ENCODE results near the gene SPCS3.
"Not testable (repeated sequence)": the region's sequence is repeated elsewhere in the genome, so short reads cannot be mapped to it uniquely, and the experiment has no call there.

The SPCS3 gene

DNA sequence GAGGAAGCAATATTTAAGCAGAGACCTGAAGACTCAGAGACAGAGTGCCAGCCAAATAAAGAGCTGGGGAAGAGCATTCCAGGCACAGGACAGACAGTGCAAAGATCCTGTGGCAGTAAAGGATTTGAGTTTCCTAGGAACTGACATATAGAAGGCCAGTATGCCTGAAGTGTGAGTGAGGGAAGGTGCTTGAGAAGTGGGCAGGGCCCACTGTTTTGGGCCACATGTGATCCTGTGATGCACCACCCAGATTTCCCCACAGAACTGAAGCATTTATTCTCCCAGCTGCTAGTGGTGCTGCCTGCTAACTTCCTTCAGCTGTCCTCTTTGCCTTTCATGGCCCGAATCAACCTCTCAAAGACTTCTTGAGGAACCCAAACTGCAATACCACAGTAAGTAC lies 26.8 kb upstream of the SPCS3 start:
- ATAC-seq (ENCODE audit: low read depth), result no peak
- Mint-ChIP-seq H3K27me3 (peaks cover 3% of the 10 kb centered on the region), H3K9me3 (no peaks in the 10 kb centered on the region), H3K27ac (no peak overlapping the region), H3K4me3 (no peak overlapping the region), H3K4me1 (no peaks in the 10 kb centered on the region), H3K36me3 (no peaks in the 10 kb centered on the region)
- DNase-seq (ENCODE audit: low spot score in 2 of 2), result no peak

GRCh38 chr4:176293660-176294059 lies 26.1 kb upstream of the SPCS3 start:
- Mint-ChIP-seq H3K9me3 (no peaks in the 10 kb centered on the region), H3K36me3 (no peaks in the 10 kb centered on the region), H3K27me3 (peaks cover 3% of the 10 kb centered on the region), H3K27ac (no peak overlapping the region), H3K4me1 (no peaks in the 10 kb centered on the region), H3K4me3 (no peak overlapping the region)
- no peak for DNase-seq (ENCODE audit: low spot score in 2 of 2)
- ATAC-seq (ENCODE audit: low read depth), result no peak

- H3K4me1 Mint-ChIP-seq; ATAC-seq (ENCODE audit: low read depth); DNase-seq (ENCODE audit: low spot score in 2 of 2); H3K27me3 Mint-ChIP-seq; H3K36me3 Mint-ChIP-seq; H3K27ac Mint-ChIP-seq; H3K9me3 Mint-ChIP-seq; H3K4me3 Mint-ChIP-seq: not testable (repeated sequence)
Observed at GRCh38 chr4:176295907-176296306, 23.9 kb upstream of the SPCS3 start.

- H3K9me3 Mint-ChIP-seq, result no peaks in the 10 kb centered on the region
- no peak for DNase-seq (ENCODE audit: low spot score in 2 of 2)
- H3K4me1 Mint-ChIP-seq, result no peaks in the 10 kb centered on the region
- H3K27me3 Mint-ChIP-seq, result peaks cover 5% of the 10 kb centered on the region
- no peak overlapping the region for H3K4me3 Mint-ChIP-seq
- H3K36me3 Mint-ChIP-seq, result no peaks in the 10 kb centered on the region
- no peak for ATAC-seq (ENCODE audit: low read depth)
- no peak overlapping the region for H3K27ac Mint-ChIP-seq
Observed at GRCh38 chr4:176298664-176299063, 21.1 kb upstream of the SPCS3 start.

DNA sequence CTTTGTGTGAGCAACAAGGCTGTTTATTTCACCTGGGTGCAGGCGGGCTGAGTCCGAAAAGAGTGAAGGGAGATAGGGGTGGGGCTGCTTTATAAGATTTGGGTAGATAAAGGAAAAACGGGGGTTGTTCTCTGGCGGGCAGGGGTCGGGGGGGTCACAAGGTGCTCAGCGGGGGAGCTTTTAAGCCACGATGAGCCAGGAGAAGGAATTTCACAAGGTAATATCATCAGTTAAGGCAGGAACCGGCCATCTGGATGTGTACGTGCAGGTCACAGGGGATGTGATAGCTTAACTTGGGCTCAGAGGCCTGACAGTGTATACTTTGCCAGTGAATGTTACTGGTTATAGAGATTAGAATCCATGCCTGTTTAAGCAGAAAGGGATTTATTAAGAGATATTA lies 19.7 kb upstream of the SPCS3 start:
- no peak for DNase-seq (ENCODE audit: low spot score in 2 of 2)
- no peak for ATAC-seq (ENCODE audit: low read depth)
- no peaks in the 10 kb centered on the region for H3K4me1 Mint-ChIP-seq
- H3K9me3 Mint-ChIP-seq, result no peaks in the 10 kb centered on the region
- H3K36me3 Mint-ChIP-seq, result no peaks in the 10 kb centered on the region
- H3K27me3 Mint-ChIP-seq, result peaks cover 9% of the 10 kb centered on the region
- no peak overlapping the region for H3K27ac Mint-ChIP-seq
- H3K4me3 Mint-ChIP-seq, result no peak overlapping the region

GRCh38 chr4:176300565-176300964 lies 19.2 kb upstream of the SPCS3 start:
- H3K4me1 Mint-ChIP-seq, result no peaks in the 10 kb centered on the region
- H3K27ac Mint-ChIP-seq, result no peak overlapping the region
- DNase-seq (ENCODE audit: low spot score in 2 of 2), result no peak
- peak; percentile 31 for ATAC-seq (ENCODE audit: low read depth)
- H3K9me3 Mint-ChIP-seq, result no peaks in the 10 kb centered on the region
- H3K36me3 Mint-ChIP-seq, result no peaks in the 10 kb centered on the region
- H3K27me3 Mint-ChIP-seq, result peaks cover 12% of the 10 kb centered on the region
- no peak overlapping the region for H3K4me3 Mint-ChIP-seq

GRCh38 chr4:176302283-176303275 lies 17.2 kb upstream of the SPCS3 start:
- no peaks in the 10 kb centered on the region for H3K36me3 Mint-ChIP-seq
- ATAC-seq (ENCODE audit: low read depth) (no peak), DNase-seq (ENCODE audit: low spot score in 2 of 2) (no peak)
- H3K9me3 Mint-ChIP-seq, result no peaks in the 10 kb centered on the region
- no peaks in the 10 kb centered on the region for H3K4me1 Mint-ChIP-seq
- H3K27me3 Mint-ChIP-seq, result peaks cover 15% of the 10 kb centered on the region
- H3K27ac Mint-ChIP-seq, result no peak overlapping the region
- H3K4me3 Mint-ChIP-seq, result no peak overlapping the region

DNA sequence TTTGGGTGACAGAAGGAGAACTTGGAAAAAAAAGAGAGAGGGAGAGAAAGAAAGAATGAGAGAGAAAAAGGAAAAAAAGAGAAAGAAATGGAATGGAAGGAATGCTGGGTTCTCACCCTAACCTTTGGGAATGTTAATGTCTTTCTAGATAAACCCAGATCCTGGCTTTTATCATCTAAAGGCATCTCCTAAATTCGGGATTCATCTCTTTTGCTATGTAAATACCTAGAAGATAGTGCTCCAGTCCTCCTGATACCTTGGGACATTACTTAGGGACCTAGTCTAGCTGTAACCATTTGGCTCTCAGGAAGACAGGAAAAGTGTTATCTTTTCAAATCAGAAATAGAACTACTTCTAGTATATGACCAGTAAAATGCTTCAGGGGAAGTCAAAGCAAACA lies 15.8 kb upstream of the SPCS3 start:
- Mint-ChIP-seq H3K27ac (no peak overlapping the region), H3K4me1 (peaks cover 4% of the 10 kb centered on the region), H3K4me3 (no peak overlapping the region), H3K27me3 (peaks cover 15% of the 10 kb centered on the region), H3K36me3 (no peaks in the 10 kb centered on the region), H3K9me3 (no peaks in the 10 kb centered on the region)
- DNase-seq (ENCODE audit: low spot score in 2 of 2), result no peak
- ATAC-seq (ENCODE audit: low read depth), result no peak

DNA sequence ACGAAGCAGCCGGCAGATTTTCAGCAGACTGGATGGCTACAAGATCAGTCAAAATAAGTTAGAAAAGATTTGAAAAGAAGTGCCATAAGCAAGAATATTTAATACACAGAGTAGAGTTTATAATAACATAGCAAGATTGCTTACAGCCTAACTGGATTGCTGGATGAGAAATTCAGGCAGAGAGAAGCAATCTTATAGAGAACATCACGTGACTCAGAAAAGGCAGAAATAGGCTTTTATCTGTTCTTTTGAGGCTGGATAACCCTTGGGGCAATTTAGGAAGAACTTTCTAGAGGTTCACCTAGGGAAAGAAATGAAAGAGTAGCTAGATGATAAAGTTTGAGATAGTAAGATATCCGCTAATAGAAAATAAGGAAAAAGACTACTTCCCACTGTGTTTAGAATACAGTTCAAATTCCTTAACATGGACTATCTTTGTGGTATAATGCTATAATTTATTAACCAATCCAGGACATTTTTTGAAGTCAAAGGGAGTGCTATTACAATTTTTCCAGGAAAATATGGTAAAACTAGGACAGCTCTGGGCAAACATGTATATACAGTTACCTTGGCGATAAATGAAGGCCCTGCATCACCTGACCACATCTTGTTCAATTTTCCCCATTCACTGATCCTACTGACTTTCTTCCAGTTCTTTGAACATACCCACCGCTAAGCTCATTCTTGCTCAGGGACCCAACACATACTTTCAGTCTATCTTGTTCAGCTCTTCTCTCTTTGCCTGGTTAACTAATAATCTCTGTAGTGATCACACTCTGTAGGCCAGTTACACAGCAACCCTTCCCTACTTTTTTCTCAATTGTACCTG lies 12.7 kb upstream of the SPCS3 start:
- Mint-ChIP-seq H3K27me3 (peaks cover 17% of the 10 kb centered on the region), H3K4me3 (no peak overlapping the region), H3K9me3 (no peaks in the 10 kb centered on the region), H3K27ac (no peak overlapping the region), H3K4me1 (peaks cover 10% of the 10 kb centered on the region), H3K36me3 (no peaks in the 10 kb centered on the region)
- no peak for DNase-seq (ENCODE audit: low spot score in 2 of 2)
- ATAC-seq (ENCODE audit: low read depth), result no peak

DNA sequence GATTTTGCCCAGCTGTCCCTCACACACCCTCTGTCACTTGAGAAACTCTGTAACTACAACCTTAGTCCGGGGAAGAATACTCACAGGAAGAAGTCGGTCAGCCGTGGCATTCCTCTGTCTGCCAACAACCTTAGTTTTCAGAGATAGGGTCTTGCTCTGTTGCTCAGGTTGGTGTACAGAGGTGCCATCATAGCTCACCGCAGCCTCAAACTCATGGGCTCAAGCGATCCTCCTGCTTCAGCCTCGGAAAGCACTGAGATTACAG lies 12.2 kb upstream of the SPCS3 start:
- ATAC-seq (ENCODE audit: low read depth) (no peak), DNase-seq (ENCODE audit: low spot score in 2 of 2) (no peak)
- Mint-ChIP-seq H3K4me3 (no peak overlapping the region), H3K27ac (no peak overlapping the region), H3K4me1 (peaks cover 13% of the 10 kb centered on the region), H3K36me3 (no peaks in the 10 kb centered on the region), H3K9me3 (no peaks in the 10 kb centered on the region), H3K27me3 (peaks cover 17% of the 10 kb centered on the region)

DNA sequence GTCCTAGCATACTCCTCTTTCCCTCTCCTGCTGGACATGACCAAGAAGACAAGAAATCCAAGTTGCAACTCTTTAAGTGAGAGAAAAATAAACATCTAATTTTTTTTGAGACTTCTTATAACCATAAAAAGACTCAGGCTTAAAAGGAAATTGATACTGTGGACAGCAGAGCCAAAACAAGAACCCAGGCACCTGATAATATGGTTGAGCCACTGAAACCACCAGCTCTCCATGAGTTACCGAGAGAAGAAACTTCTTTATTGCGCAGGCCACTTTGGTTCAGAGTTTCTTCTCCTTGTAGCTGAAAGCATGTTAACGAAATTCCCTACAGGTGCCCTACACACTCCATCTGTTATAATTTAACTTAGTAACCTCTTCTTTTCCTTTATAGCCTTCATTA lies 11.3 kb upstream of the SPCS3 start:
- DNase-seq (ENCODE audit: low spot score in 2 of 2), result no peak
- no peaks in the 10 kb centered on the region for H3K9me3 Mint-ChIP-seq
- H3K4me1 Mint-ChIP-seq, result peaks cover 13% of the 10 kb centered on the region
- no peaks in the 10 kb centered on the region for H3K36me3 Mint-ChIP-seq
- no peak overlapping the region for H3K27ac Mint-ChIP-seq
- peaks cover 12% of the 10 kb centered on the region for H3K27me3 Mint-ChIP-seq
- H3K4me3 Mint-ChIP-seq, result no peak overlapping the region
- no peak for ATAC-seq (ENCODE audit: low read depth)

DNA sequence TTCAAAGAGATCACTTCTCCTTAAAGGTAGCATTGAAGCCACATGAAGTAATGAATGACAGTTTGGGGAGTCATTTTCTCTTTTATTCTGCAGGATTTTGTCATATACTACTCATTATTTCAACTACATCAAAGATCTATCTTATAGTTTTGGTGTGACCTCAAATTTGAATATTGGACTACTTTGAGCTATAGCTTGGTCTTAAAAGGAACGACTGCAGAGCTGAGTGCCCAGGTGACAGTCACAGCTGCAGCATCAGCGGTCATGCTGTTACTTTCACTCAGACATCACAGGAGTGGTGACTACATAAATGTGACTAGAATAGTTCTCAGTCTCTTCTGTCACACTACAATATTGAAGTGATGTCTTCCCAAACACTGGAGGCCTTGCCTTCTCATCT lies 10.7 kb upstream of the SPCS3 start:
- H3K36me3 Mint-ChIP-seq, result no peaks in the 10 kb centered on the region
- DNase-seq (ENCODE audit: low spot score in 2 of 2), result no peak
- H3K27me3 Mint-ChIP-seq, result peaks cover 11% of the 10 kb centered on the region
- peak; percentile 82 for ATAC-seq (ENCODE audit: low read depth)
- H3K4me3 Mint-ChIP-seq, result no peak overlapping the region
- no peaks in the 10 kb centered on the region for H3K9me3 Mint-ChIP-seq
- peak overlapping the region; percentile 21 for H3K27ac Mint-ChIP-seq
- H3K4me1 Mint-ChIP-seq, result peaks cover 13% of the 10 kb centered on the region

- ATAC-seq (ENCODE audit: low read depth) (peak; percentile 55), DNase-seq (ENCODE audit: low spot score in 2 of 2) (no peak)
- Mint-ChIP-seq H3K36me3 (no peaks in the 10 kb centered on the region), H3K27me3 (peaks cover 8% of the 10 kb centered on the region), H3K27ac (no peak overlapping the region), H3K9me3 (no peaks in the 10 kb centered on the region), H3K4me1 (peaks cover 13% of the 10 kb centered on the region), H3K4me3 (no peak overlapping the region)
Observed at GRCh38 chr4:176309772-176310171, 10.0 kb upstream of the SPCS3 start.

- ATAC-seq (ENCODE audit: low read depth) (no peak), DNase-seq (ENCODE audit: low spot score in 2 of 2) (no peak)
- peaks cover 16% of the 10 kb centered on the region for H3K4me1 Mint-ChIP-seq
- H3K27ac Mint-ChIP-seq, result no peak overlapping the region
- H3K36me3 Mint-ChIP-seq, result no peaks in the 10 kb centered on the region
- no peak overlapping the region for H3K4me3 Mint-ChIP-seq
- peaks cover 2% of the 10 kb centered on the region for H3K27me3 Mint-ChIP-seq
- H3K9me3 Mint-ChIP-seq, result no peaks in the 10 kb centered on the region
Observed at GRCh38 chr4:176313596-176314336, 6.0 kb upstream of the SPCS3 start.

Data from memory B cell (primary cell).